DMS153 (cell line): ENCODE measurements around the gene SLC28A1.

Experiments used
- DNase-seq: peaks from one replicate; lab custom pipeline; 2025; lab: John Stamatoyannopoulos, UW

The SLC28A1 gene

GRCh38 chr15:84886211-84886983, 1.9 kb downstream of the SLC28A1 start:
- DNase-seq = no peak

DNA sequence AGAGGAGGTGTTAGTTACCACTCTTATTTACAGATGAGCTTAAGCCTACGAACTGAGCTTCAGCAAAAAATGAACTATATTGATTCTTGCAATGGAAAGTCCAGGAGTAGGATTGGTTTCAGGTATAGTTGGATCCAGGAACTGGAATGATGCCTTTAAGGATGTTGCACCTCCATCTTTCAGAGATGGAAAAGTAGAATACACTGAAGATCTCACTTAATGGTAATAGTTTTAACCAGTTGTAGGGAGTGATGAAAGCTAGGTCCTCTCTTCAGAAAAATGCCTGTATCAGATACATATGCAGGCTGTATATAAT, 2.5 kb downstream of the SLC28A1 start:
- no peak for DNase-seq

GRCh38 chr15:84887938-84888337, 3.5 kb downstream of the SLC28A1 start:
- no peak for DNase-seq

DNA sequence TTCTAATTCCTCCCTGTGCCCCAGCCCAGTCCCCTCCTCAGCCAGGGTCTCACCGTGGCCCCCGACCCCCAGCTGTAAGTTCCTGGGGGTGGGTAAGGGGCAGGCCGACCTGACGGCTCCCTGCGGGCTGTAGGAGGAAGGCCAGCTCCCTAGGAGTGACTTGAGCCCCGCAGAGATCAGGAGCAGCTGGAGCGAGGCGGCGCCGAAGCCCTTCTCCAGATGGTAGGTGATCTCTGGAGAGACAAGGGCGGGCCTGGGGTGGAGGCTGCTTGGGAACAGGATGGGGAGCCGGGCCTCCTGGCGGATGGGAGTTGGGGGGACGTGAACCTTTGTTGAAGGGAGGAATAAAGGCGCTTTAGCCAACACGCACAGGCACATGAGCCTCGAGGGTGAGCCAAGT, 4.2 kb downstream of the SLC28A1 start:
- DNase-seq = no peak

DNA sequence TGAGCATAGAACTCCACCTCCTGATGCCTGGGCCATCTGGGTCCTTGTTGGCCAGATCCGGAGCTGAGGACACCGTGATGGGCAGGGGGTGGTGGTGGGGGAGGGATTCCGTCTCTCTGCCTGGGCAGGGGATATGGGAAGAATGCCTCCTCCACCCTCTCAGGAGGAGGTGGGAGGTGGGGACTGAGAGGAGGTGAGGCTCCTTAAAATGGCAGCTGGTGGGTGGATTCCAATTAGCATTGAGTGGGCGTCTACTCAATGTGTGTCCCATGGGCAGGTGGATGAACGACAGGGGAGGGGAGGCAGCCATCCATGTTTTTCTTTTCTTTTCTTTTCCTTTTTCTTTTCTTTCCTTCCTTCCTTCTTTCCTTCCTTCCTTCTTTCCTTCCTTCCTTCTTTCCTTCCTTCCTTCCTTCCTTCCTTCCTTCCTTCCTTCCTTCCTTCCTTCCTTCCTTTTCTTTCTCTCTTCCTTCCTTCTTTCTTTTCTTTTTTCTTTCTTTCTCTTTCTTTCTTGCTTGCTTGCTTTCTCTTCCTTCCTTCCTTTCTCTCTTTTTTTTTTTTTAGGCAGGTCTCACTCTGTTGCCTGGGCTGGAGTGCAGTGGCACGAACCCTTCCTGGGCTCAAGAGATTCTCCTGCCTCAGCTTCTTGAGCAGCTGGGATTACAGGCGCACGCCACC, 5.0 kb downstream of the SLC28A1 start:
- no peak for DNase-seq

DNA sequence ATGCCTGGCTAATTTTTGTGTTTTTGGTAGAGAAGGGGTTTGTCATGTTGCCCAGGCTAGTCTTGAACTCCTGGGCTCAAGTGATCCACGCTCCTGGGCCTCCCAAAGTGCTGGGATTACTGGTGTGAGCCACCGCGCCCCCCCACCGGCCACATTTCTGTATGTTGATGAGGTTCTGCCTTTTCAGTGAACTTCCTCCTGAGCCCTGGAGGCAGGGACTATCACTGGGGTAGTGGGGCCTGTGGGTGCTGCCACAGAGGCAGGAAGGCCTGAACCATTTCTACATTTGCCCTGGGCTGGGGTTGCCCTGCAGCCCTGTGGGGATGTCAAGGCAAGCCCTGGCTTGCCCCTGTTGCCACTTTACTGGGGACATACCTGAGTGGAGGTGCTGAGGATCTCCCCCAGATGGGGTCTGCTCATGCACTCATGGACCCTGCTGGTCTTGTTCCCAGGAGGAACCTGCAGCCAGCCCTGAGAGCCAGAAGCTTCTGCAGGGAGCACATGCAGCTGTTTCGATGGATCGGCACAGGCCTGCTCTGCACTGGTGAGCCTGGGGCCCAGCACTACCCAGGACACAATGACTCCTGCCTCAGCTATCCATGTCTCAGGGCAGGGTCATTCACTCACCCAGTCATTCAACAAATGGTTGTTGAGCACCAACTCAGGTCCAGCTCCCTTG, 5.7 kb downstream of the SLC28A1 start:
- no peak for DNase-seq

DNA sequence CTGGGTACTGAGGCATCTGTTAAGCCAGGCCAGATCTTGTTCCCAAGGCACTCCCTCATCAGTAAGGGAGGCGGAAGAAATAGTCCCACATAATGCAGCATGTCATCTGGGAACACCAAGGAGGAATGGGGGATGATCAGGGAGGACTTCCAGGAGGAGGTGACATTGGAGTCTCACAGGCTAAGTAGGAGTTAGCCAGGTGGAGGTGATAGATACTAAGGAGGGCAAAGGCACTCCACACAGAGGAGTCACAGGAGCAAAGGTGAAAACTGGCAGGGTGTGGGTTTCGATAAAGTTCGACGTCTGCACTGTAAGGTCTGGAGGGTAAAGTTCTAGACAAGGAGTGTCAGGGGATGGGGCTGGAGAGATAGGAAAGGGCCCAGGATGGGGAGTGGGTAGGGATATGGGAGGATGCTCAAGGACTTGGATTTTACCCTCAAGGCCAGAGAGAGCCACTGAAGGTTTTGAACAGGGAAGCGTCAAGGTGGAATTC, 6.3 kb downstream of the SLC28A1 start:
- DNase-seq = no peak

DNA sequence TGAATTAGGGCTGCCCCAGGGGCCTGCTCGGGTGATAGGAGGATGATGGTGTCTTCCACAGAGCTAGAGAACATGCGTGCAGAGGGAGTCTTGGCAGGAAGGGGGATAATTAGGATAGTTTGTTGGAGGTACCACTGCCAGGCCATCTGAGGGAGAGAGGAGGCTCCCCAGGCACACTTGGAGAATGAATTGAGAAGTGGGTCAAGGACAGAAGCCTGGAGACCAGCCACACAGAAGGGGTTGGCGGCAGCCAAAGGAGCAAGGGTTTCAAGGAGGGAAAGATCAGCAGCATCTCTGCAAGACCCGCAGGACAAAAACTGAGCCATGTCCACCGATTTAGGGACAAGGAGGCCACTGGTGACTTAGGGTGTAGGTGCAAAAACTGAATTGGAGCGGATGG, 6.9 kb downstream of the SLC28A1 start:
- no peak for DNase-seq

DNA sequence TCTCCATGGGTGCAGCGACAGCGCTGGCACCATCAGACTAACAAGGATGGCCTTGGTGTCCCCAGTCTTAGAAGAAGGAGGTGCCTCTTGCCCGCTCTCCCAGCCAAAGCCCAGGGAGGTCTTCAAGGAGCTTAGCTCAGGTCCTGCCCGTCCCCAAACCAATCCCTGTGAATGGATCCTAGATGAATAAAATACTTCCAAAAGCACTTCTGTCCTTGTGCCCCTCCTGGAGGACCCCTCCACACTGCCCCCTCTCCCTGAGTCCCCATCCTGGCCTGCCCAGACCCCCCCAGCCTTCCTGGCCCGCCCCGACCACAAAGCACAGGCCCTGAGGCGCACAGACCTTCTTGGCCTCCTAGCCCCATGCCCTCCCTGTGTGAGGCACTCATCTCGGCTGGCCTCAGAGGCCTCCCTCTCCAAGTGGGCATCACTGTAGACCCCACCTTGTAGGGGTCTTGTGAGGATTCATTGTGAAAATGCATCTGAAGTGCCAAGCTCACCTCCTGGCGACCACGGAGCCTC, 8.4 kb downstream of the SLC28A1 start:
- no peak for DNase-seq

DNA sequence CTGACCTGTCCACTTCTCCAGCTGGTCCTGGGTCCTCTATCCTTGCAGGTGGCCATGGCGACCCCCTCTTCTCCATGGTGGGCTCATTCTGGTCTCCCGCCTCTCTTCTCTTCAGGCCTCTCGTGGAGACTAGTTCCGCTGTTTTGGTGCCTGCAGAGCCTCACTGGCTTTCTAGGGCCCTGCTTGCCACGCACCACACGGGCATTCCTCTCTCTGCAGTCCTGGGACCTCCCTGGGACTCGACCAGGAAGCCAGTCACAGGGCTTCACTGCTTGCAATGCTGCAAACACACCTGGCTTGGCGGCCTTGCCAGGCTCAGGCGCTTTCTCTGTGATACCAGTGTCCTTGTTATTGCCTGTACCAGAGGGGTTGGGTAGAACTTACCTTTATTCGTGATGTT, 9.1 kb downstream of the SLC28A1 start:
- no peak for DNase-seq

GRCh38 chr15:84894736-84895425, 10.4 kb downstream of the SLC28A1 start:
- DNase-seq = no peak

GRCh38 chr15:84898761-84899160, 14.3 kb downstream of the SLC28A1 start:
- DNase-seq = no peak

DNA sequence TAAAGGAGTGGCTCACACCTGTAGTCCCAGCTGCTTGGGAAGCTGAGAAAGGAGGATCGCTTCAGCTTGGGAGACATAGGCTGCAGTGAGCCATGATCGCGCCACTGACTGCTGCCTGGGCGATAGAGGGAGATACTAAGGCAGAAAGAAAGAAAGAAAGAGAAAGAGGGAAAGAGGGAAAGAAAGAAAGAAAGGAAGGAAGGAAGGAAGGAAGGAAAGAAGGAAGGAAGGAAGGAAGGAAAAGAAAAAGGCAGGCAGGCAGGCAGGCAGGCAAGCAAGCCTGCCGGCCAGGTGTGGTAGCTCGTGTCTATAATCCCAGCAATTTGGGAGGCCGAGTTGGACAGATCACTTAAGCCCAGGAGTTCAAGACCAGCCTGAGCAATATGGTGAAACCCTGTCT, 15.3 kb downstream of the SLC28A1 start:
- no peak for DNase-seq

- DNase-seq = no peak
Observed at GRCh38 chr15:84901540-84901939, 17.1 kb downstream of the SLC28A1 start.

DNA sequence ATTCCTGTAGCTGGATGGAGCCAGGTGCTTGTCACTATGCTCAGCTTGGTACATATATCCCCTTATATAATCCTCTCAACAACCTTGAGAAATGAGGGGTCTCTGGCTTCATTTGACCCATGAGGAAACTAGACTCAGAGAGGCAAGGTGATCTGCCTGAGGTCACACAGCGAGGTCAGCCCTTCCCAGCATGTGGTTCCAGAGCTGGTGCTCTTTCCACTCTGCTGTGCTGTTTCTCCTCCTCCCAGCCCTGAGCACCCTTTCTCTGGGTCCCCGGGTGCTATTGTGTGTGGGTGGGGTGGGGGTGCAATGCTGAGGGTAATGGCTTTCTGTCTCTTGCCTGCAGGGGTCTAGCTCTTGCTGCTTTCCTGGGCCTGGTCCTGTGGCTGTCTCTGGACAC, 19.3 kb downstream of the SLC28A1 start:
- DNase-seq = no peak

DNA sequence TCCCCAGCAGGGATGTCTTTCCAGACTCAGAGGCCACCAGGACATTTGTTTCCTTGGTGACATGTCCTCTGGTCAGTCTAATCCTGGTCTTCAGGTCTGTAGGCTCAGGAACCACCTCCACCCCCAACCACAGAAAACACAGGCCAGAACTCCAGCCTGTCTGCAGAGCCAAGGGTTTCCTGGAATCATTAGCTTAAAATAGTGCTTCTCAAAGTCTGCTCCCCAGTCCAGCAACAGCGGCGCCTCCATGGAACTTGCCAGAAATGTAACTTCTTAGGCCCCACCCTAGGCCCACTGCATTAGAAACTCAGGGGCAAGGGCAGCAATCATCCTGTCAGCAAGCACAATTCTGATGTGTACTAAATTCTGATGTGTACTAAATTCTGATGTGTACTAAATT, 20.0 kb downstream of the SLC28A1 start:
- DNase-seq = no peak

- no peak for DNase-seq
Observed at GRCh38 chr15:84905016-84905916, 20.8 kb downstream of the SLC28A1 start.

GRCh38 chr15:84907731-84908130, 23.3 kb downstream of the SLC28A1 start:
- DNase-seq = no peak

DNA sequence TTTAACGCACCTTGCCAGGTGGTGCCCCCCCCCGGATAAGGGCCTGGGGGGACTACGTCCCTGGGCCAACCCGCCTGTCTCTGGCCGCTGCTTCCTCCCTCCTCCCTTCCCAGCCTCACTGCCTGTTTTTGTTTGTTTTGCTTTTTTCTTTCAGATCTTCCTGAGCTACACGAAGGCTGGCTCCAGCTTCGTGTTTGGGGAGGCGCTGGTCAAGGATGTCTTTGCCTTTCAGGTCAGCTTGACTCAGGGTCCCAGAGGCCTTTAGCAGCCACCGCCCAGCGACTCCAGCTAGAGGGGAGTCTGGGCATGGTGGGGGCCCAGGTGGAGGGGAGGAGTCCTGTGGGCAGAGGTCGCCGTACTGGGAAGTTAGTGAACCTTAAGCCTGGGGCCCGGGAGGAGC, 24.1 kb downstream of the SLC28A1 start:
- no peak for DNase-seq

DNA sequence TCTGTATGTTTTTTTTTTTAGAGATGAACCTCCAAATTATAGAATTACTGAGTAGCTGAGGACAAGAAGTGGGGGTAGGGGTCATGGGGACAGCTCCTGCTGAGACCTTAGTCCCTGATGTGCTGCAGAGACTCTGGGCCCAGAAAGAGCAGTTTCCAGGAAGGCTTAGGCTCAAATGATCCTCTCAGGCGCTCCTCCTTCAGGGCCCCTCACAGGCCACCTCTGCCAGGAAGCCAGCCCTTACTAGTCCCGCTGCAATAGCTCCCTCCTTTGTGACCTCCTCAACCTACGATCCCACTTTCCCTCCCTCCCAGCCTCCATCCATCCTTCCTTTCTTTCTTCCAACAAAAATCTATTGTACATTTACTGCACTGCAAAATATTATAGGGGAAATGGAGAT, 24.6 kb downstream of the SLC28A1 start:
- DNase-seq = no peak

GRCh38 chr15:84909782-84910181, 25.3 kb downstream of the SLC28A1 start:
- DNase-seq = no peak
